Epithelial cell of proximal tubule (primary cell): ENCODE data around the gene MRPL39. TPM values are rescaled to one million over a fixed set of nuclear protein-coding genes. Genes with fewer than 3 reads are reported as not detected.

Source experiments
- DNase-seq: peaks from one replicate; pipeline ENCODE4 v3.0.0-alpha.2; 2011; ENCODE audit warnings: low read depth
- H3K4me3 ChIP-seq: 2 replicates; pipeline ENCODE4 v1.5.1; 2011; ENCODE audit warnings: low read depth, mild to moderate bottlenecking, low read length
- total RNA-seq: library from RNA; depleted of rRNA; stranded (reverse); fragments of >200 nt; gene quantifications from 2 replicates; pipeline ENCODE4 v1.2.3, GENCODE V29; 2015
- TF ChIP-seq, protein P1 (sequence below): conservative IDR thresholded peaks from 2 replicates; pipeline ENCODE4 v1.5.1; 2012; ENCODE audit warnings: low read depth, mild to moderate bottlenecking, low read length

Gene MRPL39
- total RNA-seq, 1 donor from 2014 or later = 65.4 TPM

DNA sequence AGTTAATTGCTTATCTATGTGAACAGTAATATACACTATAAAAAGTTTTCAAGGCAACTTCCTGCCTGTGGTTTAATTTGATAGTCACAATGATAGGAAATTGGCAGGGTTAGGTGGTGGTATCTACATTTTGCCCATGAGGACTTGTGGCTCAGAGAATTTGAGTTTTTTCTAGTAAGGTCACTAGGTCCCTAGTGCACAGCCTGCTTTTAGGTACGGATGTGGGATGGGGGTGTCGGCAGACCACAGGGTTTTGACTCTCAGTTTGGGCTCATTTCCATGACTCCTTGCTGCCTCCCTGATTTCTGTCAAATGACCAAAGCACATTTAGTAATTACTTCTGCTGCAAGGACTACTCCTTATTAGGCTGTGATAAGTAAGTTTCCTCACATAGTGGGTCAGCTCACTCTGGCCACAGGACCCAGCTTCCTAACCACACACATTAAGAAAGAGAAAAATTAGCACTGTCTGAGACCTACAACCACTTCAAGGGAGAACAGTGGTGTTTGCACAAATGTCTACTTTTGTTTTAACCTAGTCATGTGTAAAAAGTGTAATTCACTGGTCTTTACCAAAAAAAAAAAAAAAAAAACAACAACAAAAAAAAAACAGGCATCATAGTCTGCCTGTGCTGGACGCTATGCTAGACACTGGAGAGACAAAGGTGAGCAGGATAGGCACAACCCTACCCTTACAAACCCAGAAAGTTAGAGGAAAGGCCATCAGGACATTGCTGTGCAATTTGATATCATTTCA lies 43.7 kb downstream of the MRPL39 start:
- TF ChIP-seq, protein P1, sequence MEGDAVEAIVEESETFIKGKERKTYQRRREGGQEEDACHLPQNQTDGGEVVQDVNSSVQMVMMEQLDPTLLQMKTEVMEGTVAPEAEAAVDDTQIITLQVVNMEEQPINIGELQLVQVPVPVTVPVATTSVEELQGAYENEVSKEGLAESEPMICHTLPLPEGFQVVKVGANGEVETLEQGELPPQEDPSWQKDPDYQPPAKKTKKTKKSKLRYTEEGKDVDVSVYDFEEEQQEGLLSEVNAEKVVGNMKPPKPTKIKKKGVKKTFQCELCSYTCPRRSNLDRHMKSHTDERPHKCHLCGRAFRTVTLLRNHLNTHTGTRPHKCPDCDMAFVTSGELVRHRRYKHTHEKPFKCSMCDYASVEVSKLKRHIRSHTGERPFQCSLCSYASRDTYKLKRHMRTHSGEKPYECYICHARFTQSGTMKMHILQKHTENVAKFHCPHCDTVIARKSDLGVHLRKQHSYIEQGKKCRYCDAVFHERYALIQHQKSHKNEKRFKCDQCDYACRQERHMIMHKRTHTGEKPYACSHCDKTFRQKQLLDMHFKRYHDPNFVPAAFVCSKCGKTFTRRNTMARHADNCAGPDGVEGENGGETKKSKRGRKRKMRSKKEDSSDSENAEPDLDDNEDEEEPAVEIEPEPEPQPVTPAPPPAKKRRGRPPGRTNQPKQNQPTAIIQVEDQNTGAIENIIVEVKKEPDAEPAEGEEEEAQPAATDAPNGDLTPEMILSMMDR = no peak
- peak overlapping the region; percentile 78 for H3K4me3 ChIP-seq
- DNase-seq = no peak

DNA sequence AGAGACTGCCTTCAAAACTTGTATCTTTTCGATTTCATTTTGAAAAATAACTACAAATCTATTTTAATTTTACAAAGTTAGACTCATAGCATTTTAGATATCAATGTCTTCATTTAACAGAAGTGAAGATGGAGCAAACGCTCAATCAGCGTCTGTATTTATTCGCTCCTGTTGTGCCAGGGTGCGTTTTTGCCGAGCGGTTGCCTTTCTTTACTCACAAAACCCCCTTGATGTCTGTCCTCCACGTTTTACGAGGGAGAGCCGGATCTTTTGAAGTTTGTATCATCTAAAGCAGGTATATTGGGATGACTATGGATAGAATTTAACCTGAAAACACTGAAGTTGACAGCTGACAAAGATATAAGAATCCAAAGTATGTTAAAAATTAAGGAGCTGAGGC lies 44.6 kb downstream of the MRPL39 start:
- no peak for DNase-seq
- H3K4me3 ChIP-seq = peak overlapping the region; percentile 78
- TF ChIP-seq, protein P1 = no peak

DNA sequence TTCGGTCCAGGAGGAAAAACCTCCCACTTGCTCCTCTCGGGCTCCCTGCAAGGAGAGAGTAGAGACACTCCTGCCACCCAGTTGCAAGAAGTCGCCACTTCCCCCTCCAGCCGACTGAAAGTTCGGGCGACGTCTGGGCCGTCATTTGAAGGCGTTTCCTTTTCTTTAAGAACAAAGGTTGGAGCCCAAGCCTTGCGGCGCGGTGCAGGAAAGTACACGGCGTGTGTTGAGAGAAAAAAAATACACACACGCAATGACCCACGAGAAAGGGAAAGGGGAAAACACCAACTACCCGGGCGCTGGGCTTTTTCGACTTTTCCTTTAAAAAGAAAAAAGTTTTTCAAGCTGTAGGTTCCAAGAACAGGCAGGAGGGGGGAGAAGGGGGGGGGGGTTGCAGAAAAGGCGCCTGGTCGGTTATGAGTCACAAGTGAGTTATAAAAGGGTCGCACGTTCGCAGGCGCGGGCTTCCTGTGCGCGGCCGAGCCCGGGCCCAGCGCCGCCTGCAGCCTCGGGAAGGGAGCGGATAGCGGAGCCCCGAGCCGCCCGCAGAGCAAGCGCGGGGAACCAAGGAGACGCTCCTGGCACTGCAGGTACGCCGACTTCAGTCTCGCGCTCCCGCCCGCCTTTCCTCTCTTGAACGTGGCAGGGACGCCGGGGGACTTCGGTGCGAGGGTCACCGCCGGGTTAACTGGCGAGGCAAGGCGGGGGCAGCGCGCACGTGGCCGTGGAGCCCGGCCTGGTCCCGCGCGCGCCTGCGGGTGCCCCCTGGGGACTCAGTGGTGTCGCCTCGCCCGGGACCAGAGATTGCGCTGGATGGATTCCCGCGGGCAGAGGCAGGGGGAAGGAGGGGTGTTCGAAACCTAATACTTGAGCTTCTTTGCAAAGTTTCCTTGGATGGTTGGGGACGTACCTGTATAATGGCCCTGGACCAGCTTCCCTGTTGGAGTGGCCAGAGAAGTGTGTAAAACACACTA lies 45.3 kb downstream of the MRPL39 start:
- TF ChIP-seq, protein P1 = peak; percentile 40
- DNase-seq = no peak
- H3K4me3 ChIP-seq = peak overlapping the region; percentile 78

DNA sequence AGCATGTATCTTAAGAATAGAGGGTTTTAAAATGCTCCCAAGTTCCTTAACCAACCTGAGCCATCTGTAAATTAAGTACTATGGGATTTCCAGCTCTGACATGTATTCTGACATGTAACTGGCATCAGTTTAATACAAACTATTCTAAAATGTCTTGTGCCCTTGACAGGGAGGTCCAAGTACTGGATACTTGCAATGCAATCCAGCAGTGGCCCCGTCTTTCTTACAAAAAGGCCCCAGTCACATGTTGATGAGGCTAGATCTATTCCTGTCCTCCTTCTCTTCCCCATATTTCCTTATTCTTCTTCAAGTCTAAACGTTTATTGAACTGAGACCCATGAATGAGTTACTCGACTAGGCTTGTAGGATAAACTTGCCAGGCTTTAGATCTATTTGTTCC lies 46.4 kb downstream of the MRPL39 start:
- H3K4me3 ChIP-seq = peak overlapping the region; percentile 78
- no peak for DNase-seq
- TF ChIP-seq, protein P1 = no peak

DNA sequence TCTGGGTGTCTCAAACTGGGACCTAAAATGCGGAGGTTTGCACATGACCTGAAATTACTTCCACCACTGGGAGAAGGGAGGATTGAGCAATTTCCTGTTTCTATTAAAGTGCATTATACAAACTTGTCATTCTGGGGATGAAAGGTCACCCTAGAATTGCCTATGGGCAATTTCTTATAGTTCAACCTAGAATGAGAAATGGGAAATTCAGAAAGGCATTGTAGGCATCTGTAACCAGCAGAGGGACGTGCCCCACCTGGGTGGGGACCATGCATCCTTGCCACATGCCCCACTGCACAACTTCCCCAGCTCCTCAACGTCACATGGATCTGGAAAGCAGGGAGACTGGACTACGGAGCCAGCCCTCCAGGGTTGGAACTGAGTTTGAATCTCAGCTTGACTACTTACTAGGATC lies 47.0 kb downstream of the MRPL39 start:
- TF ChIP-seq, protein P1 = no peak
- no peak for DNase-seq
- H3K4me3 ChIP-seq = no peak overlapping the region

DNA sequence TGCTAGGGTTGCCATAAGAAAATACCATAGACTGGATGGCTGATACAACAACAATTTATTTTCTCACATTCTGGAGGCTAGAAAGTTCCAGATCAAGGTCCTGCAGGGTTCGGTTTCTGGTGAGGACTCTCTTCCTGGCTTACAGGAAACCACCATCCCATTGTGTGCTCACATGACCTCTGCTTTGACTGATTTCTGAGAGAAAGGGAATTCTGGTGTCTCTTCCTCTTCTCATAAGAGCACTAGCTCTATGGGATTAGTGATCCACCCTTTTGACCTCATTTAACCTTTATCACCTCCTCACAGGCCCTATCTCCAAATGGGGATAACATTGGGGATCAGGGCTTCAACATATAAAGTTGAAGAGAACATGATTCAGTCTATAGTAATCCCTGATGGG lies 47.5 kb downstream of the MRPL39 start:
- DNase-seq = no peak
- H3K4me3 ChIP-seq = no peak overlapping the region
- TF ChIP-seq, protein P1 = no peak
